ENCODE measurements around the gene FKBP1B.

The FKBP1B gene

GRCh38 chr2:24052951-24053350 lies 3.4 kb downstream of the FKBP1B start:
- no peak overlapping the region for H3K4me3 ChIP-seq (ENCODE audit: low read depth, low read length)
- DNase-seq (ENCODE audit: low read depth), result no peak

DNA sequence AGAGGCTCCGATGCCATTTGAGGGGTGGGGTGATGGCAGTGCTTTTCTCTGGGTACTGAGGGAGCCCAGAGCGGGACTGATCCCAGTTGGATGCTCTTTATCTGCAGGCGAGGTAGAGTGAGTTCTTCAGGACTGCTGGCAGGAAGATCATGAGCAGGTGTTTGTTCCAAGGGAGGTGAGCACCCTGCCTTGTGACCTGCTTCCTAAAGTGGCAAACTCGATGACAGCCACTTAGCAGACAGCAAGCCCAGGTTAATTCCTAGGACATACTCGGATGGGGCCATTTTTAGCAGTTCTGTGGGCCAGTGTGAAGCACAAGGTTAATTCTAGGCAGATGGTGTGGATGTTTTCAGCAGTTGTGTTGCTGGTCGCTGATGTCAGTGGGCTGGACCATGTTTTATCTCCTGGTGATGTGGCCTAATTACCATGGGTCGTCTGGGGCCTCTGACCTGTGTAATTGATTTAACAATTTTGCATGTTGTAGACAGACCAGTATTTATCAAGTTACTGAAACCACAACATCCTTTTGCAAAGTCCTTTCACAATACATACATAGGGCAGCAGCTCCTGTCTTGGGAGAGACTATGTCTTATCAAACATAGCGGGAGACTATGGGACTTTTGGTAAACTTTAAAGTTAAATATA lies 4.9 kb downstream of the FKBP1B start:
- no peak for DNase-seq (ENCODE audit: low read depth)
- H3K4me3 ChIP-seq (ENCODE audit: low read depth, low read length), result no peak overlapping the region

DNA sequence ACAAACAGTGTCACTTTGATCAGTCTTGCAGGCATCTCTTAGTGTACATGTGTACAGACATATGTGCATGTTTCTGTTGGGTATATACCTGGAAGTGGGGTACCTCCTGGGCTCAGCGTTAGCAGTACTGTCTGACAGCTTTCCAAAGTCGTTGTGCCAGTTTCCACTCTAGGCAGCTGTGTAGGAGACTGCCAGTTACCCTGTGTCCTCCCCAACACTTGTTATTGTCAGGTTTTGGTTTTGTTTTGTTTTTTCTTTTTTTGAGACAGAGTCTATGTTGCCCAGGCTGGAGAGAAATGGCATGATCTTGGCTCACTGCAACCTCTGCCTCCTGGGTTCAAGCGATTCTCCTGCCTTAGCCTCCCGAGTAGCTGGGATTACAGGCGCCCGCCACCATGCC lies 6.2 kb downstream of the FKBP1B start:
- H3K4me3 ChIP-seq (ENCODE audit: low read depth, low read length), result no peak overlapping the region
- no peak for DNase-seq (ENCODE audit: low read depth)

- no peak for DNase-seq (ENCODE audit: low read depth)
- H3K4me3 ChIP-seq (ENCODE audit: low read depth, low read length), result no peak overlapping the region
Measured at GRCh38 chr2:24058564-24059271, 9.2 kb downstream of the FKBP1B start.

DNA sequence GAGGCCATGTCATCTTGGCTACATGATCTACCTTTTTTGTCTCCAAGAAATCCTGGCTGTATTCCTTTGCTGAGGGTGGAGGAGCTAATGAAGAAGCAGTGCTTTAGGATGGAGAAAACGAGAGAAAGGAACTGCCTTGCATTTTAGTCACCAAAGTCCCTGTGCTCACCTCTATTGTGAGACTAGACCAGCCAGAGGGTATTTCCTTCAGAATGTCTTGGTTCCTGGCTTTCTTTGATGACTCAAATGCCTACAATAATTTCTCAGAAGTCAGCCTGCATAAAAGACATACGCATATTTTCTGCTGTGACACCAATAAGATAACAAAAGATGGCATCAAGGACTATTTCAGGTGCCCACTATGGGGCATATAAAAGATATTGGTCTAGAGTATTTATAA lies 15.8 kb downstream of the FKBP1B start:
- no peak overlapping the region for H3K4me3 ChIP-seq (ENCODE audit: low read depth, low read length)
- no peak for DNase-seq (ENCODE audit: low read depth)

DNA sequence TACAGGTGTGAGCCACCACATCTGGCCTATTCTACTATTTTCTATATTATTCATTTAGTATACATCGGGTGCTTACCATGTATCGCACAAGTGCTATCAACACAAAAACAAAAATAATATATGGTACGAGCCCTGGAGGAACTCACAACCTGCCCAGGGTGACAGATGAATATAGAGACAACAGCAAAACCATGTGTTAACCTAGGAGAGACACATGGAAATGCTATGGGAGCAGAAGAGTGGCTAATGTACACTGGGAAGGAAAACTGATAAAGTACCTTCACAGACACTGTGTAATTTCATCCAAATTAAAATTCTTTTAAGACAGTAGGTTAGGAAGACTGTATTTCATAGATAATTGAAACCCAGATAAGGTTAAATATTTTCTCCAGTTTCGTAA lies 22.7 kb downstream of the FKBP1B start:
- no peak for DNase-seq (ENCODE audit: low read depth)
- no peak overlapping the region for H3K4me3 ChIP-seq (ENCODE audit: low read depth, low read length)

DNA sequence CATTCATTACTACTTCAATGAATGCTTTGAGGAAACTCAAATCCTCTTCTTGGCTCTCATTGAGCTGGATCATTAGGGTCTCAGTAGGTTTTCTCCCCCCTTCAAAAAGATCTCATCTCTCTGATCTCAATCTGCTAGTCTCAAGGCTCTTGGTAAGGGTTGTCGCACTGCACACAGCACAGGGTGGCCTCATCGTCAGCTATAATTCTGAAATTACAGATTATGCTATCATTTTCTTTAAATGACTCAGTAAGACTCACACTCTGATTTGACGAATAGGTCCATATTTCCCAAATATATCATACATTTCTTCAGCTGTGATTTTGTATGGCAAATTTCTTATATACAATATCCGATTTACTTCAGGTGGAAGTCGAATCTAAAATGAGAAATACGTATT lies 24.3 kb downstream of the FKBP1B start:
- no peak for DNase-seq (ENCODE audit: low read depth)

DNA sequence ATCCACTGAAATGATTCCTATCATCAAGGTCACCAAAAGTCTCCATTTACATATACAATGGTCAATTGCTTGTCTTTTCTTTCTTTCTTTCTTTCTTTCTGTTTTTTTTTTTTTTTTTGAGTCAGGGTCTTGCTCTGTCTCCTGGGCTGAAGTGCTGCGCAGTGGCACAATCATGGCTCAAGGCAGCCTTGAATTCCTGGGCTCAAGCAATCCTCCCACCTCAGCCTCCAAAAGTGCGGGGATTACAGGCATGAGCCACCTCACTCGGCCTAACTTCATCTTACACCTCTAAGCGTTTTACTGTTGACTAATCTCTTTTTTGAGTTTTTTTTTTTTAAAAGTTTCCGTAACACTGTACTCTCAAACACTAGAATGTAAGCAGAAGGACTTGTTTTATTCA lies 25.7 kb downstream of the FKBP1B start:
- H3K4me3 ChIP-seq (ENCODE audit: low read depth, low read length), result peak overlapping the region; percentile 69
- no peak for DNase-seq (ENCODE audit: low read depth)

More for the DNA sequence above, 24.3 kb downstream of the FKBP1B start:
- no peak overlapping the region for H3K4me3 ChIP-seq (ENCODE audit: low read depth, low read length)

- DNase-seq (ENCODE audit: low read depth), result peak; percentile 94
- peak within 1 kb of the TSS; percentile 69 for H3K4me3 ChIP-seq (ENCODE audit: low read depth, low read length)
Measured at GRCh38 chr2:24075915-24076848, 26.6 kb downstream of the FKBP1B start, which contains the start of gene SF3B6. Gene SF3B6, minus strand, starts transcription at chr2:24076326. Its CDS starts 97 bp downstream, at chr2:24076229.

GRCh38 chr2:24076849-24077534 lies 27.5 kb downstream of the FKBP1B start:
- peak overlapping the region; percentile 69 for H3K4me3 ChIP-seq (ENCODE audit: low read depth, low read length)
- no peak for DNase-seq (ENCODE audit: low read depth)

DNA sequence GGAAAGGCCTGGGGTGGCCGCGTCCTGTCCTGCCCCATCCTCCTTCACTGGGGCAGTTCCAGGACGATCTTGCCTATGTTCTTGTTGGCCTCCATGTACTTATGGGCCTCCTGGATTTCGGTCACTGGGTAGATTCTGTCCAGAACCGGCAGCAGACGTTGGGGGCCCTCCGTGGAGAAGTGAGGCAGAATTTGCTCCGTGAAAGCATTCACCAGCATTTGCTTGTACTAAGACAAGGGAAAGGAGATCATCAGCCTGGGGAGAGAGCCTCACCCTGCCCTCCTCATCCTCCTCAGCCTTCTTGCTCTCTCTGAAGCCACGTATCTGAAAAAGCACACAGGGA lies 28.0 kb downstream of the FKBP1B start:
- H3K4me3 ChIP-seq (ENCODE audit: low read depth, low read length), result peak overlapping the region; percentile 69
- DNase-seq (ENCODE audit: low read depth), result no peak

GRCh38 chr2:24077879-24078278 lies 28.3 kb downstream of the FKBP1B start:
- no peak for DNase-seq (ENCODE audit: low read depth)
- peak overlapping the region; percentile 69 for H3K4me3 ChIP-seq (ENCODE audit: low read depth, low read length)

DNA sequence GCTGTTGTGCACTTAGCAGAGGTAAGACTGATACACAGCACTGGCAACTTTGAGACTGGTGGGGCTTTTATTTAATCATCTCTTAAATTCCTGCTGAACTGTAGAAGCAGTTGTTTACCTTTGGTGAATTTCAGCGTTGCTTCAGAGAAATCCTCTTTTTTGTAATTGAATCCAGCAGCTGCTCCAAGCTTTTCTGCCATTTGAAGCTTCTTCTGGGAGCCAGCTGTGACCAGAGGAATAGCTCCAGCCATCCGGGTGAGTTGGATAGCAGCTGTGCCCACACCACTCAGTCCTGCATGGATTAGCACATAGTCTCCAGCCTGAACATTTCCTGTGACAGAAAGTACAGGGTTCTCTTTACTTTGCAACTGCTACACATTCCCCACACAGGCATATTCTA lies 31.2 kb downstream of the FKBP1B start:
- no peak overlapping the region for H3K4me3 ChIP-seq (ENCODE audit: low read depth, low read length)
- peak; percentile 40 for DNase-seq (ENCODE audit: low read depth)

GRCh38 chr2:24082787-24083566 lies 33.4 kb downstream of the FKBP1B start:
- H3K4me3 ChIP-seq (ENCODE audit: low read depth, low read length), result peak overlapping the region; percentile 59
- no peak for DNase-seq (ENCODE audit: low read depth)

- DNase-seq (ENCODE audit: low read depth), result peak; percentile 53
- H3K4me3 ChIP-seq (ENCODE audit: low read depth, low read length), result peak overlapping the region; percentile 59
Measured at GRCh38 chr2:24083567-24084385, 34.2 kb downstream of the FKBP1B start.

DNA sequence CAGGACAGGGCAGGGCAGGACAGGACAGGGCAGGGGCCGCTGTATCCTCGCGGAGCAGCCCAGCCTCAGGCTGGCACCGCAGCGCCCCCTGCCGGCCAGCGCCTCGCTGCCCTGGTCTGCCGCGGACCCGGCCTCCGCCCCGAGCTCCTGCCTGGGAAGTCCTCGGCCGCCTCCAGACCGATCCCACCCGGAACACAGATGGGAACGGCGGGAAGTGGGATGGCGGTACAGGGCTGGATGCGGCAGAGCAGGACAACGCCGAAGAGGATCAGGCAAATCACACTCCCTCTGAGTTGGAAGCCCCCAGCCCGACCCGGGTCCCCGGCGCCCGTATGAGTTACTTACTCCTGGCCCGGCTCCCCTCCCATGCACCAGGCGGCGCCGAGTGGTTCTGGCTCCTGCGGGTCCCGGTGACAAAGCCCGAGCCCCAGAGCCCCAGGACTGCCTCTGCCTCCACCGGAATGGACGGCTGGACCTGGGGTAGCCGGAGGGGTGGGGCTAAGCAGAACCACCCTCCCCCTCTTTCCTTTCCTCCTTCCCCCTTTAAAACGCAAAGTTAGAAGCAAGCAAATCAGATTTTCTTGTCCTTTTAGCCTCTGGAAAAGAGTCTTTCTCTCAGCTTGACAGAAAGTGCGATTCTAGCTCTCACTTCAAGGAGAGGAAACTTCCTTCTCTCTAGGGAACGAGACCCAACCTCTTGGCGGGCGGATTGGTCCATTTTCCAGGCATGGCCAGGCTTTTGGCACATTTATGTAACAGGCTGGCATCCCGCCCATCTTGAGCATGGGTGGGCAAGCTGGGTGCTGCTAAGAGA lies 35.1 kb downstream of the FKBP1B start, which contains the start of gene TP53I3:
Gene TP53I3 (minus strand): TSS at position 449 of the 814 bp plus-strand sequence. CDS start 508 bp downstream, outside the sequence.
- peak; percentile 57 for DNase-seq (ENCODE audit: low read depth)
- peak within 1 kb of the TSS; percentile 59 for H3K4me3 ChIP-seq (ENCODE audit: low read depth, low read length)

GRCh38 chr2:24085200-24085489 lies 35.6 kb downstream of the FKBP1B start:
- DNase-seq (ENCODE audit: low read depth), result no peak

More at GRCh38 chr2:24085200-24085489, 35.6 kb downstream of the FKBP1B start:
- peak overlapping the region; percentile 59 for H3K4me3 ChIP-seq (ENCODE audit: low read depth, low read length)

Measured in skeletal muscle cell (primary cell).